GM12891 (cell line): ENCODE data around the gene SSBP2.

Experiments used
- POLR2A ChIP-seq: IDR thresholded peaks from 2 replicates; pipeline ENCODE4 v1.6.1; 2011; ENCODE audit warnings: low read depth, low read length, control low read depth
- POLR2AphosphoS5 ChIP-seq: IDR thresholded peaks from 2 replicates; pipeline ENCODE4 v1.6.1; 2011; ENCODE audit warnings: low read depth, low read length, control low read depth

DNA sequence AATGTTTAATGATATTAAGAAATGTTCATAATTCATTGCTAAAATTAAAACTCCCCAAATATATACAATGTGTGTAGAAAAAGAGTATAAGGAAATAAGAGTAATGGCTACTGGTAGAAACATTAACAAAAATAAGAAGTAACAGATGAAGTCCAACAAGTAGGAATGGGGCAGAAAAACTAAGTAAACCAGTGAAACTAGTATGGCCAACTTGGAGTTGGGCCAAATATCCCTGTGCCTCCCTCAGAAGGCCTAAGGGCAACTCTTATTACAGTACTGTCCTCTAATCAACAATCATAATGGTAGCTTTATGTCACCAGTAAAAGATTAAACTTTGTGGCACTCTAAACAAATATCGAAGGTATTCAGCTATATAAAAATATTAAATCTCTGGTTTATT lies 93.5 kb downstream of the SSBP2 start:
- no peak for TF ChIP-seq POLR2A
- TF ChIP-seq POLR2AphosphoS5 = no peak
